Lower leg skin (tissue), 3 donors: ENCODE measurements around the gene MRPL10.

Experiments
- POLR2A ChIP-seq, 2 donors: fragments of 450-650 bp; IDR thresholded peaks; one replicate each; pipeline ENCODE4 v1.6.1; 2016 to 2017; ENCODE audit warnings: antibody characterized with exemption in 2 of 2, mild to moderate bottlenecking in 1 of 2, moderate library complexity in 1 of 2
- TF ChIP-seq, protein P1 (sequence below), 3 donors: fragments of 450-650 bp; IDR thresholded peaks; one replicate each; pipeline ENCODE4 v1.5.1; 2016; ENCODE audit warnings: antibody characterized with exemption in 3 of 3, mild to moderate bottlenecking in 3 of 3, moderate library complexity in 2 of 3

DNA sequence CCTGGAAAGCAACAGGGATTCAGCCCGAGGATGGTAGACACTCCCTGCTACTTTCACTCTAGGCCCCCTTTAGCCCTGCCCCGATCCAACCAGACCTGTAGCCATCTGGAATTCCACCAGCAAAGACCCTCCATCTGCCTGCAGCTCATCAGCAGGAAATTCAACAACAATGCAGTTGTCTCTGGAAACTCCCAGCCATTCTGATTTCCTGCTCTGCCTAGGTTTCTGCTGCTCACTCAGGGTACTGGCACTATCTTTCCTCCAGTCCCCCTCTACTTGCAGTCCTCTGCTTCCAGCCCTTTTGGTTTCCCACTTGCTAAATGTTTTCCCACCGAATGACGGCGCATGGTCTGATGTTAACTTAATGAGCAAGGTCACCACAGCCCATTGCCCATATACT is 22.3 kb upstream of the MRPL10 start:
- TF ChIP-seq, protein P1, sequence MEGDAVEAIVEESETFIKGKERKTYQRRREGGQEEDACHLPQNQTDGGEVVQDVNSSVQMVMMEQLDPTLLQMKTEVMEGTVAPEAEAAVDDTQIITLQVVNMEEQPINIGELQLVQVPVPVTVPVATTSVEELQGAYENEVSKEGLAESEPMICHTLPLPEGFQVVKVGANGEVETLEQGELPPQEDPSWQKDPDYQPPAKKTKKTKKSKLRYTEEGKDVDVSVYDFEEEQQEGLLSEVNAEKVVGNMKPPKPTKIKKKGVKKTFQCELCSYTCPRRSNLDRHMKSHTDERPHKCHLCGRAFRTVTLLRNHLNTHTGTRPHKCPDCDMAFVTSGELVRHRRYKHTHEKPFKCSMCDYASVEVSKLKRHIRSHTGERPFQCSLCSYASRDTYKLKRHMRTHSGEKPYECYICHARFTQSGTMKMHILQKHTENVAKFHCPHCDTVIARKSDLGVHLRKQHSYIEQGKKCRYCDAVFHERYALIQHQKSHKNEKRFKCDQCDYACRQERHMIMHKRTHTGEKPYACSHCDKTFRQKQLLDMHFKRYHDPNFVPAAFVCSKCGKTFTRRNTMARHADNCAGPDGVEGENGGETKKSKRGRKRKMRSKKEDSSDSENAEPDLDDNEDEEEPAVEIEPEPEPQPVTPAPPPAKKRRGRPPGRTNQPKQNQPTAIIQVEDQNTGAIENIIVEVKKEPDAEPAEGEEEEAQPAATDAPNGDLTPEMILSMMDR (IDR thresholded peaks at IDR 0.05) = no peak
- TF ChIP-seq POLR2A (IDR thresholded peaks at IDR 0.05) = no peak
